Measurements from ENCODE around the gene OTUD4.

OTUD4 gene

DNA sequence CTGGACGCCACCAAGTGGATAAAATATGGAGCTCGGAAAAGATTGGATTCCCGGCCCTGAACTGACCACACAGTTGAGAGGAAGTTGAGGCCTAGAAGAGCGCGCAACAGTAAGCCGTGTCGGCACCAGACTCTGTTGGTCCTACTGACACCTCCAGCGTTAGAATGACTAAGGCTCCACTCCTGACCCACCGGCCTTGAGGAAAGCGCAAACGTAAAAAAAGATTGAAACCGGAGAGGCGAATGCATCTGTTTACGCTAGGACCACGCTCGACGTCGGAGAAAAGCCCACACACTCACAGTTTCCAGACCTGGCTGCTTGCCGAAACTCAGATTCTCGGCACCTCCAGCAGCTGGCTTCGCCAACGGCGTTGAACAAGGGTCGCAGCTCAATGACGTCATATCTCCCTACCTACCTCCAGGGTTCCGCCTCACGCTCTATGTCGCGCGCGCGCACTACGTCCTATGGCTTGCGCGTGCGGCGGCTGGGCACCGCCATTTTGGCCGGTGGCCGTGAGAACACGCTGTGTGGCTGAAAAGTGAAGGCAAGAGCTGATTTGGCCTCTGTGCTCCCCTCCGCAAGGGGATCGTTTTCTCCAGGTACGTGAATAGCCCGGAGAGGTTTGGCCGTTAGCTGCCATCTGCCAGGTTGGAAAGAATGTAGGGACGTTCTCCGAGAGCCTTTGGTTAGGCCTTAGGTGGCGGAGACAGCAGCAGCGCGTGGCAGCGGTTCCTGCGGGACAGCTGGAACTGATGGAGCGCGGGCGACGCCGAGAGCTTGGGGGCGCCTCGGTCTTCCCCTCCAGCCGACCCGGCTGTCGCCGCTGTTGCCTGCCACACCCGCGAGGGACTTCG is 82.3 kb downstream of the OTUD4 start, which contains the start of the genes ABCE1 and ANAPC10 (continued):
- TF ChIP-seq, protein P1, sequence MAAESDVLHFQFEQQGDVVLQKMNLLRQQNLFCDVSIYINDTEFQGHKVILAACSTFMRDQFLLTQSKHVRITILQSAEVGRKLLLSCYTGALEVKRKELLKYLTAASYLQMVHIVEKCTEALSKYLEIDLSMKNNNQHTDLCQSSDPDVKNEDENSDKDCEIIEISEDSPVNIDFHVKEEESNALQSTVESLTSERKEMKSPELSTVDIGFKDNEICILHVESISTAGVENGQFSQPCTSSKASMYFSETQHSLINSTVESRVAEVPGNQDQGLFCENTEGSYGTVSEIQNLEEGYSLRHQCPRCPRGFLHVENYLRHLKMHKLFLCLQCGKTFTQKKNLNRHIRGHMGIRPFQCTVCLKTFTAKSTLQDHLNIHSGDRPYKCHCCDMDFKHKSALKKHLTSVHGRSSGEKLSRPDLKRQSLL (tag by site-specific recombination; IDR thresholded peaks at IDR 0.05) = peak; percentile 70
- TF ChIP-seq ZFP37 (tag by site-specific recombination; IDR thresholded peaks at IDR 0.05) (0 out of 2 replicates have a peak, but pooled peaks have one; percentile 71), HOXD13 (CRISPR knock-in tag; IDR thresholded peaks at IDR 0.05; ENCODE audit: borderline replicate concordance) (no peak), HOXA7 (CRISPR knock-in tag; IDR thresholded peaks at IDR 0.05; ENCODE audit: borderline replicate concordance) (no peak)
- TF ChIP-seq, protein P2, sequence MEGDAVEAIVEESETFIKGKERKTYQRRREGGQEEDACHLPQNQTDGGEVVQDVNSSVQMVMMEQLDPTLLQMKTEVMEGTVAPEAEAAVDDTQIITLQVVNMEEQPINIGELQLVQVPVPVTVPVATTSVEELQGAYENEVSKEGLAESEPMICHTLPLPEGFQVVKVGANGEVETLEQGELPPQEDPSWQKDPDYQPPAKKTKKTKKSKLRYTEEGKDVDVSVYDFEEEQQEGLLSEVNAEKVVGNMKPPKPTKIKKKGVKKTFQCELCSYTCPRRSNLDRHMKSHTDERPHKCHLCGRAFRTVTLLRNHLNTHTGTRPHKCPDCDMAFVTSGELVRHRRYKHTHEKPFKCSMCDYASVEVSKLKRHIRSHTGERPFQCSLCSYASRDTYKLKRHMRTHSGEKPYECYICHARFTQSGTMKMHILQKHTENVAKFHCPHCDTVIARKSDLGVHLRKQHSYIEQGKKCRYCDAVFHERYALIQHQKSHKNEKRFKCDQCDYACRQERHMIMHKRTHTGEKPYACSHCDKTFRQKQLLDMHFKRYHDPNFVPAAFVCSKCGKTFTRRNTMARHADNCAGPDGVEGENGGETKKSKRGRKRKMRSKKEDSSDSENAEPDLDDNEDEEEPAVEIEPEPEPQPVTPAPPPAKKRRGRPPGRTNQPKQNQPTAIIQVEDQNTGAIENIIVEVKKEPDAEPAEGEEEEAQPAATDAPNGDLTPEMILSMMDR (tag by site-specific recombination; IDR thresholded peaks at IDR 0.05) = peak; percentile 30; the same call in 1 of the 2 replicates

DNA sequence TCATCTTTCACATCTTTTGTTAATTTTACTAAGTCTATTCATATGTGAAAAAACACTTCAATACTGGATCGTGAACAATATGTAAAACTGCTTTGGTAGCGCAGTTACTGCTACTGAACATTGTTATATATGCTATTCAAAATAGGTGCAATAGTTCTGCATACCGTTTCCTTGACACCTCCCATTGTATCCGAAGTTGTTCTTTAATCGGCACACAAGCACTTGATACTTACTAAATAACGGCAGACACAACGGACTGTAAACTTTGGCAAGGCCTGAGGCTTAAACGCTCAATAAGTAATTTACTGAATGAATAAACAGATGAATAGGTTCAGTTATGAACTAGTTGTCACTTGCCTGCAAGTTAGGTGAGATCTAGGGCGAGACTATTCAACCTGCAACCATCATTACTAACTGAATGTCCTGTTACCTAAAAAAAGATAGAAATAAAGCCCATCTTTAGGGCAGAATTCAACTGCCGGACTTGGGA is 83.0 kb downstream of the OTUD4 start:
- Histone ChIP-seq H3K36me3 (ENCODE audit: control insufficient read depth in 2 of 2, insufficient read depth in 1 of 2, low read length in 2 of 2) (peaks cover 0 to 35% of the 10 kb centered on the region in 2 experiments; a peak in 1 of 3 replicates), H3K4me1 (ENCODE audit: control insufficient read depth, insufficient read depth, low read length) (no peaks in the 10 kb centered on the region), H3K4me3 (ENCODE audit: low read depth, low read length) (peak overlapping the region; percentile 78), H3K9me3 (ENCODE audit: control insufficient read depth, insufficient read depth, low read depth, low read length) (no peaks in the 10 kb centered on the region), H3K27ac (ENCODE audit: extremely low read depth, low read depth, low read length) (peak overlapping the region; percentile 69)
- ChIA-PET CTCF (no interaction called here), POLR2A (interaction anchor here (0.6 to 1.2 kb wide), 5 partner anchors 12 to 92 kb away, joined by 3 to 6 read pairs (median 4); no protein-coding TSS in a partner anchor)
- TF ChIP-seq ZNF416 (tag by site-specific recombination; IDR thresholded peaks at IDR 0.05) (no peak), KLF1 (tag by site-specific recombination; IDR thresholded peaks at IDR 0.05) (no peak), ZNF133 (tag by site-specific recombination; IDR thresholded peaks at IDR 0.05) (no peak), ZNF354C (tag by site-specific recombination; IDR thresholded peaks at IDR 0.05; ENCODE audit: borderline replicate concordance, low read depth) (no peak), ZBTB48 (tag by site-specific recombination; IDR thresholded peaks at IDR 0.05) (no peak), ZNF677 (tag by site-specific recombination; IDR thresholded peaks at IDR 0.05) (no peak), ZNF157 (tag by site-specific recombination; IDR thresholded peaks at IDR 0.05) (no peak)
- TF ChIP-seq, protein P3, sequence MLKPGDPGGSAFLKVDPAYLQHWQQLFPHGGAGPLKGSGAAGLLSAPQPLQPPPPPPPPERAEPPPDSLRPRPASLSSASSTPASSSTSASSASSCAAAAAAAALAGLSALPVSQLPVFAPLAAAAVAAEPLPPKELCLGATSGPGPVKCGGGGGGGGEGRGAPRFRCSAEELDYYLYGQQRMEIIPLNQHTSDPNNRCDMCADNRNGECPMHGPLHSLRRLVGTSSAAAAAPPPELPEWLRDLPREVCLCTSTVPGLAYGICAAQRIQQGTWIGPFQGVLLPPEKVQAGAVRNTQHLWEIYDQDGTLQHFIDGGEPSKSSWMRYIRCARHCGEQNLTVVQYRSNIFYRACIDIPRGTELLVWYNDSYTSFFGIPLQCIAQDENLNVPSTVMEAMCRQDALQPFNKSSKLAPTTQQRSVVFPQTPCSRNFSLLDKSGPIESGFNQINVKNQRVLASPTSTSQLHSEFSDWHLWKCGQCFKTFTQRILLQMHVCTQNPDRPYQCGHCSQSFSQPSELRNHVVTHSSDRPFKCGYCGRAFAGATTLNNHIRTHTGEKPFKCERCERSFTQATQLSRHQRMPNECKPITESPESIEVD (tag by site-specific recombination; IDR thresholded peaks at IDR 0.05) = no peak
- TF ChIP-seq, protein P4, sequence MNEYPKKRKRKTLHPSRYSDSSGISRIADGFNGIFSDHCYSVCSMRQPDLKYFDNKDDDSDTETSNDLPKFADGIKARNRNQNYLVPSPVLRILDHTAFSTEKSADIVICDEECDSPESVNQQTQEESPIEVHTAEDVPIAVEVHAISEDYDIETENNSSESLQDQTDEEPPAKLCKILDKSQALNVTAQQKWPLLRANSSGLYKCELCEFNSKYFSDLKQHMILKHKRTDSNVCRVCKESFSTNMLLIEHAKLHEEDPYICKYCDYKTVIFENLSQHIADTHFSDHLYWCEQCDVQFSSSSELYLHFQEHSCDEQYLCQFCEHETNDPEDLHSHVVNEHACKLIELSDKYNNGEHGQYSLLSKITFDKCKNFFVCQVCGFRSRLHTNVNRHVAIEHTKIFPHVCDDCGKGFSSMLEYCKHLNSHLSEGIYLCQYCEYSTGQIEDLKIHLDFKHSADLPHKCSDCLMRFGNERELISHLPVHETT (tag by site-specific recombination; IDR thresholded peaks at IDR 0.05) = no peak
- TF ChIP-seq, protein P5, sequence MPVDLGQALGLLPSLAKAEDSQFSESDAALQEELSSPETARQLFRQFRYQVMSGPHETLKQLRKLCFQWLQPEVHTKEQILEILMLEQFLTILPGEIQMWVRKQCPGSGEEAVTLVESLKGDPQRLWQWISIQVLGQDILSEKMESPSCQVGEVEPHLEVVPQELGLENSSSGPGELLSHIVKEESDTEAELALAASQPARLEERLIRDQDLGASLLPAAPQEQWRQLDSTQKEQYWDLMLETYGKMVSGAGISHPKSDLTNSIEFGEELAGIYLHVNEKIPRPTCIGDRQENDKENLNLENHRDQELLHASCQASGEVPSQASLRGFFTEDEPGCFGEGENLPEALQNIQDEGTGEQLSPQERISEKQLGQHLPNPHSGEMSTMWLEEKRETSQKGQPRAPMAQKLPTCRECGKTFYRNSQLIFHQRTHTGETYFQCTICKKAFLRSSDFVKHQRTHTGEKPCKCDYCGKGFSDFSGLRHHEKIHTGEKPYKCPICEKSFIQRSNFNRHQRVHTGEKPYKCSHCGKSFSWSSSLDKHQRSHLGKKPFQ (tag by site-specific recombination; IDR thresholded peaks at IDR 0.05) = no peak
